Lower leg skin (tissue), 4 donors: ENCODE results near the gene PAPLN. TPM values are rescaled to one million over a fixed set of nuclear protein-coding genes. Genes with fewer than 3 reads are reported as not detected.

Experiments used
- DNase-seq, 2 donors: peaks; one replicate each; pipeline ENCODE4 v3.0.0-alpha.2; 2019; ENCODE audit warnings: low spot score in 2 of 2
- H3K4me3 ChIP-seq: fragments of 200-600 bp; sonication (generic); 2 replicates; pipeline ENCODE4 v1.5.1; 2017; ENCODE audit warnings: mild to moderate bottlenecking, low read depth; ENCODE audit not compliant: poor library complexity, severe bottlenecking
- POLR2A ChIP-seq, 2 donors: fragments of 450-650 bp; IDR thresholded peaks; one replicate each; pipeline ENCODE4 v1.6.1; 2016 to 2017; ENCODE audit warnings: antibody characterized with exemption in 2 of 2, mild to moderate bottlenecking in 1 of 2, moderate library complexity in 1 of 2
- WGBS, 2 donors: methylation state at CpG; one replicate each; pipeline ENCODE4 v1.1.5; 2018; 5-methylcytosine and 5-hydroxymethylcytosine counted together
- intact Hi-C: fragments of 100-400 bp; cut with DNase I; formaldehyde crosslinking; loops from one replicate; pipeline ENCODE4 v1.15.0; 2023; ENCODE audit warnings: low total_unique reads
- total RNA-seq, 4 donors: library from RNA; depleted of rRNA; stranded (reverse); fragments of >200 nt; gene quantifications; one replicate each; pipeline ENCODE4 v1.1.0, GENCODE V29; 2016
- TF ChIP-seq, protein P1 (sequence below), 3 donors: fragments of 450-650 bp; IDR thresholded peaks; one replicate each; pipeline ENCODE4 v1.5.1; 2016; ENCODE audit warnings: antibody characterized with exemption in 3 of 3, mild to moderate bottlenecking in 3 of 3, moderate library complexity in 2 of 3

PAPLN gene
- total RNA-seq, 4 donors from 2014 or later, result 11.2 to 36.4 (median 22.6) TPM

DNA sequence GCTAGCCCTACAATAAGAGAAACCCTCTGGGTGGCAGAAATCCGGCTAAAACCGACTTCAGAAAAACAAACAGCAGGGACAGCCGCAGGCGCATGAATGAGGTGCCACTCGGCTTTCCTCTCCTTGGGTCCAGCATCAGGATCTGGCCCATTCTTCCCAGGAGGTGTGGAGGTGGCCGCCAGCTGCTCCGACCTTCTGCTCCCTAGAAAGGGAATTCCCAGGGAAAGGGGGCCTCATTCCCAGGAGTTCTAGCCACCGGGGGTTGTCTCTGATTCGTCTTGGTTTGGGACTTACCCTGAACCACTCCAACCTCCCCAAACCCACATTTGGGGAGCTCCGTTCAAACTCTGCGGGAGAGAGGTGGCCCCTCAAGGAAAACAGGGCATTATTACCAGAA, 13.0 kb downstream of the PAPLN start:
- no peak for TF ChIP-seq POLR2A (IDR thresholded peaks at IDR 0.05)
- TF ChIP-seq, protein P1, sequence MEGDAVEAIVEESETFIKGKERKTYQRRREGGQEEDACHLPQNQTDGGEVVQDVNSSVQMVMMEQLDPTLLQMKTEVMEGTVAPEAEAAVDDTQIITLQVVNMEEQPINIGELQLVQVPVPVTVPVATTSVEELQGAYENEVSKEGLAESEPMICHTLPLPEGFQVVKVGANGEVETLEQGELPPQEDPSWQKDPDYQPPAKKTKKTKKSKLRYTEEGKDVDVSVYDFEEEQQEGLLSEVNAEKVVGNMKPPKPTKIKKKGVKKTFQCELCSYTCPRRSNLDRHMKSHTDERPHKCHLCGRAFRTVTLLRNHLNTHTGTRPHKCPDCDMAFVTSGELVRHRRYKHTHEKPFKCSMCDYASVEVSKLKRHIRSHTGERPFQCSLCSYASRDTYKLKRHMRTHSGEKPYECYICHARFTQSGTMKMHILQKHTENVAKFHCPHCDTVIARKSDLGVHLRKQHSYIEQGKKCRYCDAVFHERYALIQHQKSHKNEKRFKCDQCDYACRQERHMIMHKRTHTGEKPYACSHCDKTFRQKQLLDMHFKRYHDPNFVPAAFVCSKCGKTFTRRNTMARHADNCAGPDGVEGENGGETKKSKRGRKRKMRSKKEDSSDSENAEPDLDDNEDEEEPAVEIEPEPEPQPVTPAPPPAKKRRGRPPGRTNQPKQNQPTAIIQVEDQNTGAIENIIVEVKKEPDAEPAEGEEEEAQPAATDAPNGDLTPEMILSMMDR (IDR thresholded peaks at IDR 0.05), result no peak
- DNase-seq, result no peak
- 88 to 95% methylated on average over 11 of the region's 11 CpGs for WGBS, 2 donors
- H3K4me3 ChIP-seq, result no peak overlapping the region
- intact Hi-C loops, result no loop called here

GRCh38 chr14:73250781-73251500, 13.6 kb downstream of the PAPLN start:
- intact Hi-C loops, result no loop called here
- no peak for TF ChIP-seq POLR2A (IDR thresholded peaks at IDR 0.05)
- TF ChIP-seq, protein P1 (IDR thresholded peaks at IDR 0.05), result no peak
- no peak for DNase-seq
- 91 to 93% methylated on average over 26 to 27 of the region's 27 CpGs for WGBS, 2 donors
- no peak overlapping the region for H3K4me3 ChIP-seq

GRCh38 chr14:73251516-73252215, 14.4 kb downstream of the PAPLN start:
- no peak for TF ChIP-seq POLR2A (IDR thresholded peaks at IDR 0.05)
- TF ChIP-seq, protein P1 (IDR thresholded peaks at IDR 0.05), result no peak
- 91% methylated on average over 23 to 29 of the region's 30 CpGs for WGBS, 2 donors
- intact Hi-C loops, result no loop called here
- DNase-seq, result no peak
- no peak overlapping the region for H3K4me3 ChIP-seq

DNA sequence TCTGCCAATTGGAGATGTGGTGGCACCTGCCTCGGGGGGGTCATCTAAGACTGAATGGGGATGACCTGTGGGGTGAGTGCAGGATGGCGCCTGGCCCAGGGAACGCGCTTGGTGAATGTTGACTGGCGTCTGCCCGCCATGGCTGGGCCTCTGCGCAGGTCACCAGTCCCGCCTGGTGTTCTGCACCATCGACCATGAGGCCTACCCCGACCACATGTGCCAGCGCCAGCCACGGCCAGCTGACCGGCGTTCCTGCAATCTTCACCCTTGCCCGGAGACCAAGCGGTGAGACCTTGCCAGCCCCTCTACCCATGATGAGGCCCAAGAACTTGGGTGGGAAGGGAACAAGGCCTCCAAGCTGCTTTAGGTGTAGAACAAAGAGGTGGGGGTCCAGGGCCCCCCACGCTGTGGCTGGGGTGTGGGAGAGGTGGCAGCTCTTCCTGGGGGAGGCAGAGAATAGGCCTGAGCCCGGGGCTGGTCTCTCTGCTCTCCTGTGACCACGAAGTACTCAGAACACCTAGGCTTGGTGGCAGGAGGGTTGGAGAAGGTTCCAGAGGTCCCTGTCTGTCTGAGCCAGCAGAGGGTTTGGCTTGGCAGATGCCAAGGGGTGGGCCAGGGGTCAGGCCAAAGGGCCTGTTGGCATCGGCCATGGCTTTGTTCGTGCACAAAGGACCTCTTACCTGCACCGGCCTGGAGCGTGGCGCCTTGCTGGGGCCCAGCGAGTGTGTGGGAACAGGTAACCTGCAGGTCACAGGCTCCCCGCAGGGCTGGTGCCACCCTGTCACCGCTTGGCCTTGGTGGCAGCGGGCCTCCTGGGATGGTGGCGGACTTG, 15.4 kb downstream of the PAPLN start:
- no peak overlapping the region for H3K4me3 ChIP-seq
- intact Hi-C loops, result no loop called here
- DNase-seq, result no peak
- WGBS, 2 donors, result 90 to 93% methylated on average over 16 to 25 of the region's 29 CpGs
- TF ChIP-seq, protein P1 (IDR thresholded peaks at IDR 0.05), result no peak
- no peak for TF ChIP-seq POLR2A (IDR thresholded peaks at IDR 0.05)

DNA sequence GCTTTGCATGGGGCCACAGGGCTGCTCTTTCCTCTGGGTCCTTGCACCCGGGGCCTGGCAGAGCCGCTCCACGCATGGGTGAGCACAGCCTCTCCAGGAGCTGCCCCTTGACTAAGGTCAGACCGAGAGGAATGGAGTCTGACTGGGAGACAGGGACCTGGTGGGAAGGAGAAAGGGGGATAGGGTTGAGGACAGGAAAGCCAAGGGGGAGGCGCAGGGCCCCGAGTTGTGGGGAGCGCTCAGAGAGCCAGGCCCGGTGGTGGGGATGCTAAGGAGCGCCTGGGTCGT, 16.0 kb downstream of the PAPLN start:
- TF ChIP-seq, protein P1 (IDR thresholded peaks at IDR 0.05), result no peak
- TF ChIP-seq POLR2A (IDR thresholded peaks at IDR 0.05), result no peak
- DNase-seq, result no peak
- WGBS, 2 donors, result 89 to 92% methylated on average over 10 of the region's 10 CpGs
- intact Hi-C loops, result no loop called here
- no peak overlapping the region for H3K4me3 ChIP-seq
